OCI-LY3 (cell line): ENCODE data around the gene C12orf43.

Experiments used
- EZH2phosphoT487 ChIP-seq: fragments of 200-600 bp; shearing (Covaris generic); IDR thresholded peaks from 2 replicates; pipeline ENCODE4 v1.6.1; 2018; ENCODE audit warnings: antibody characterized with exemption, mixed run types, low read depth
- TF ChIP-seq, protein P1 (sequence below): fragments of 200-600, 300-600 bp; sonication (generic); IDR thresholded peaks from 2 replicates; pipeline ENCODE4 v1.5.1; 2014; ENCODE audit warnings: antibody characterized with exemption, low read length, low read depth

DNA sequence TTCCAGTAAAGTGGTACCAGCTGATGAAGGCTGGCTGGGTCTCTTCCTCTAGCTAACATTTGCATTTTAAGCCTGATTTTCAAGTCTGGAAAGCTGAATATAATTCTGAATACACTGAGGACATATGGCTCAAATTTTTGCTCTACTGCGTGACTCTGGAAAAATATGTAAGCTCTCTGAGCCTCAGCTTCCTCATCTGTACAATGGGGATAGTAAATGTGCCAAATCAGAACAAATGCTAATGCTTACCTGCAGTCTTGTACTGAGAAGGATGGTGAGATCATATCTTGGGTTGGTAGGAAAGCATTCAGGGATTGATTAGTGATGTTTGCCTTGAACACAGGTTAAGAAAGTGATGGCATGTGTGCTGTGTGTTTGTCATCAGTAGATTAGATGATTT lies 23.3 kb downstream of the C12orf43 start:
- TF ChIP-seq, protein P1, sequence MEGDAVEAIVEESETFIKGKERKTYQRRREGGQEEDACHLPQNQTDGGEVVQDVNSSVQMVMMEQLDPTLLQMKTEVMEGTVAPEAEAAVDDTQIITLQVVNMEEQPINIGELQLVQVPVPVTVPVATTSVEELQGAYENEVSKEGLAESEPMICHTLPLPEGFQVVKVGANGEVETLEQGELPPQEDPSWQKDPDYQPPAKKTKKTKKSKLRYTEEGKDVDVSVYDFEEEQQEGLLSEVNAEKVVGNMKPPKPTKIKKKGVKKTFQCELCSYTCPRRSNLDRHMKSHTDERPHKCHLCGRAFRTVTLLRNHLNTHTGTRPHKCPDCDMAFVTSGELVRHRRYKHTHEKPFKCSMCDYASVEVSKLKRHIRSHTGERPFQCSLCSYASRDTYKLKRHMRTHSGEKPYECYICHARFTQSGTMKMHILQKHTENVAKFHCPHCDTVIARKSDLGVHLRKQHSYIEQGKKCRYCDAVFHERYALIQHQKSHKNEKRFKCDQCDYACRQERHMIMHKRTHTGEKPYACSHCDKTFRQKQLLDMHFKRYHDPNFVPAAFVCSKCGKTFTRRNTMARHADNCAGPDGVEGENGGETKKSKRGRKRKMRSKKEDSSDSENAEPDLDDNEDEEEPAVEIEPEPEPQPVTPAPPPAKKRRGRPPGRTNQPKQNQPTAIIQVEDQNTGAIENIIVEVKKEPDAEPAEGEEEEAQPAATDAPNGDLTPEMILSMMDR, result no peak
- no peak for TF ChIP-seq EZH2phosphoT487
